Measurements from ENCODE around the gene ADH1C.
"Not testable (repeated sequence)": the region's sequence is repeated elsewhere in the genome, so short reads cannot be mapped to it uniquely, and the experiment has no call there.

ADH1C gene

DNA sequence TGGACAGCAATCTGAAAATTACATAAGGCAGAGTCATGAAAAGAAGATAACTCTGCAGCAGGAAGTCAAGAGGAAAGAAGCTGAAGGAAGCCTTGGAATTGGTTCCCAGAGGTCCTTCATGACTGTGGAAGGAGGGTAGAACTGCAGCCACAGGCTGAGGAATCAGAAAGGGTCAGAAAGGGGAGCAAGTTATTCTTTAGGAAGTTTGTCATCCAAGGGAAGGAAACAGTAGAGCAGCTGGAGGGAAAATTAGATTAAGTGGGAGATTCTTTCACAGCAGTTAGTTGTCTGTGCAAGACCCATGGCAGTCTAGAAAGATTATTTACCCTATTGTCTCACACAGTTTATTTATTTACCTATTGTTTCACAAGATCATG lies 9.3 kb upstream of the ADH1C start:
- H3K4me3 ChIP-seq (ENCODE audit: low read depth, low read length) = no peak overlapping the region
- TF ChIP-seq, protein P1, sequence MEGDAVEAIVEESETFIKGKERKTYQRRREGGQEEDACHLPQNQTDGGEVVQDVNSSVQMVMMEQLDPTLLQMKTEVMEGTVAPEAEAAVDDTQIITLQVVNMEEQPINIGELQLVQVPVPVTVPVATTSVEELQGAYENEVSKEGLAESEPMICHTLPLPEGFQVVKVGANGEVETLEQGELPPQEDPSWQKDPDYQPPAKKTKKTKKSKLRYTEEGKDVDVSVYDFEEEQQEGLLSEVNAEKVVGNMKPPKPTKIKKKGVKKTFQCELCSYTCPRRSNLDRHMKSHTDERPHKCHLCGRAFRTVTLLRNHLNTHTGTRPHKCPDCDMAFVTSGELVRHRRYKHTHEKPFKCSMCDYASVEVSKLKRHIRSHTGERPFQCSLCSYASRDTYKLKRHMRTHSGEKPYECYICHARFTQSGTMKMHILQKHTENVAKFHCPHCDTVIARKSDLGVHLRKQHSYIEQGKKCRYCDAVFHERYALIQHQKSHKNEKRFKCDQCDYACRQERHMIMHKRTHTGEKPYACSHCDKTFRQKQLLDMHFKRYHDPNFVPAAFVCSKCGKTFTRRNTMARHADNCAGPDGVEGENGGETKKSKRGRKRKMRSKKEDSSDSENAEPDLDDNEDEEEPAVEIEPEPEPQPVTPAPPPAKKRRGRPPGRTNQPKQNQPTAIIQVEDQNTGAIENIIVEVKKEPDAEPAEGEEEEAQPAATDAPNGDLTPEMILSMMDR (IDR thresholded peaks at IDR 0.05; ENCODE audit: insufficient read depth, low read length, missing control alignments) = no peak
- no peak for DNase-seq (ENCODE audit: low read depth, low spot score)
- POLR2A ChIA-PET = interaction anchor here (0.6 kb wide), 1 partner anchor 15 kb away, joined by 3 read pairs; no protein-coding TSS in a partner anchor
- CTCF ChIA-PET = interaction anchor here (2.1 kb wide), 1 partner anchor 15 kb away, joined by 5 read pairs; no protein-coding TSS in a partner anchor

DNA sequence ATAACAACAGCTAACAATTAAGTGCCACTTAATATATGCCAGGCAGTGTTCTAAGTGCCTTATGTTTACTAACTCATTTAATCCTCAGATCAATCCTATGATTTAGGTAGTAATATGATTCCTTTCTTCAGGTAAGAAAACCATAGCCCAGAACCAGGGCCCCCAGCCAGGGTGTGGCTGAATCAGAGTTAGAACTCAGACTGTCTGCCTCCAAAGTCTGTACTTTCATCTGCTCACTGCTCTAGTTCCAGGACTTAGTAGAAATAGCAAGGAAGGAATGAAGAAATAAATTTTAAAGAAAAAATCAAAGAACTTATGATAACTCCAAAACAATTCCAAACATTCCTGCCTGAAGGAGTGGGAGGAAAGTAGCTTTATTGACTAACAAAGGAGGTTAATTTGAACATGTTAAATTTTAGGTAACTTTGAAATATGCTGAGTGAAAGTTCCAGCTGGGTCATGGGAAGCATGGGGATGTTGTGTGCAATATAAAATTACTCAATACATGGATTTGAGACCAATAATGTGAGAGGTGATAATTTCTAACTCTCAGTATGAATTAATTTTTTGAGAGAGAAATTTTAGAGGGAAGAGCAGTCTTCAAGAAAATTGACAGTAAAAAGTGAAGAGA lies 8.8 kb upstream of the ADH1C start:
- ChIA-PET CTCF (no interaction called here), POLR2A (interaction anchor here (0.6 kb wide), 1 partner anchor 16 kb away, joined by 3 read pairs; no protein-coding TSS in a partner anchor)
- TF ChIP-seq, protein P1 (IDR thresholded peaks at IDR 0.05; ENCODE audit: insufficient read depth, low read length, missing control alignments) = no peak
- DNase-seq (ENCODE audit: low read depth, low spot score) = no peak
- no peak overlapping the region for H3K4me3 ChIP-seq (ENCODE audit: low read depth, low read length)

DNA sequence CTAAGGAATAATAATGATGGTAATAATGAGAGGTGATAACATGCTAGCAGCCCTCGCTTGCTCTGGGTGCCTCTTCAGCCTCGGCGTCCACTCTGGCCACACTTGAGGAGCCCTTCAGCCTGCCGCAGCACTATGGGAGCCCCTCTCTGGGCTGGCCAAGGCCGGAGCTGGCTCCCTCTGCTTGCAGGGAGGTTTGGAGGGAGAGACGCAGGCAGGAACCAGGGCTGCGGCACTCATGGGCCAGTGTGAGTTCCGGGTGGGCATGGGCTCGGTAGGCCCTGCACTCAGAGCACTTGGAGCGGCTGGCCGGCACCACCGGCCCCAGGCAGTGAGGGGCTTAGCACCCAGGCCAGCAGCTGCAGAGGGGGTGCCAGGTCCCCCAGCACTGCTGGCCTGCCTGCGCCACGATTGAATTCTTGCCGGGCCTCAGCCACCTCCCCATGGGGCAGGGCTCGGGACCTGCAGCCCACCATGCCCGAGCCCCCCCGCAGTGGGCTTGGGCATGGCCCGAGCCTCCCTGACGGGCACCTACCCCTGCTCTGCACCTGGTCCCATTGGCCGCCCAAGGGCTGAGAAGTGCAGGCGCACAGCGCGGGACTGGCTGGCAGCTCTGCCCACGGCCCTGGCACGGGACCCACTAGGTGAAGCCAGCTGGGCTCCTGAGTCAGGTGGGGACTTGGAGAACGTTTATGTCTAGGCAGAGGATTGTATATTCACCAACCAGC lies 7.1 kb upstream of the ADH1C start:
- H3K4me3 ChIP-seq (ENCODE audit: low read depth, low read length) = no peak overlapping the region
- POLR2A ChIA-PET = no interaction called here
- CTCF ChIA-PET = no interaction called here
- TF ChIP-seq, protein P1 (IDR thresholded peaks at IDR 0.05; ENCODE audit: insufficient read depth, low read length, missing control alignments) = no peak
- no peak for DNase-seq (ENCODE audit: low read depth, low spot score)

DNA sequence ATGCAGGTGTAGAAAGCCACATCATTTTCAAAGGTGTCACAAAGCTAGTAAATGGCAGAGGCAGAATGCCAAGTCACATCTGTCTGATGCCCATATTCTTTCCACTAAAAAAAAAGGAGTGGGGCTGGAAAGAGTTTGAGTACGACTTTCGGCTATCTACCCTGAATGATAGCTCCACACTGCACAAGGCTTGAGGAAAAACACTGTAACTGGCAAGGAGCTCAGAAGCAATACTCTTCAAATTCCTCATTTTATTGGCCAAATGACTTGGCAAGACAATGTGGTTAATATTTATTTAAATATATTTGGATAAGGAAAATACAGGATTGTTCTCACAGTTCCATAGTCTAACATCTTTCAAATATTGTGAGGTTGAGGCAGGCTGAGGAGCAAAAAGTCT lies 5.4 kb upstream of the ADH1C start:
- H3K4me3 ChIP-seq (ENCODE audit: low read depth, low read length) = no peak overlapping the region
- CTCF ChIA-PET = interaction anchor here (1.1 kb wide), 1 partner anchor 19 kb away, joined by 4 read pairs; no protein-coding TSS in a partner anchor
- no peak for DNase-seq (ENCODE audit: low read depth, low spot score)
- TF ChIP-seq, protein P1 (IDR thresholded peaks at IDR 0.05; ENCODE audit: insufficient read depth, low read length, missing control alignments) = no peak
- POLR2A ChIA-PET = no interaction called here

DNA sequence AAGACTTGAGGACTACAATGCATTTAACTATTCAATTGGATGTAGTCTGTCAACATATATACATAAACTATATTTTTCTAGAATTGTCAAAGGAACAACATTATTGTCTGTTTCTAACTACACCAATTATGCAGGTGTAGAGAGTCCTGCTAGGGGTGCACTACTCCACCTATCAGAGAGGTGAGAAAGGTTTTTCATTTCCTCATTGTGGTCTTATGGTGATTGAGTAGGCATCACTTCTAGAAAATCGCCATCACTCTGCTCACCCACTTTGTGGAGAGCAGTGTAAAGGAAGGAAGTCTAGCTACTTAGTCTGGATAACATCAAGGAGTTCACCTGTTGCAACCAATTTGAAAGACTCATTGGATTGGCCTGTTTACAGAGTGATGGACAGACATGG lies 4.4 kb upstream of the ADH1C start:
- POLR2A ChIA-PET = no interaction called here
- H3K4me3 ChIP-seq (ENCODE audit: low read depth, low read length) = no peak overlapping the region
- CTCF ChIA-PET = interaction anchor here (1.1 kb wide), 1 partner anchor 20 kb away, joined by 4 read pairs; no protein-coding TSS in a partner anchor
- TF ChIP-seq, protein P1 (IDR thresholded peaks at IDR 0.05; ENCODE audit: insufficient read depth, low read length, missing control alignments) = no peak
- no peak for DNase-seq (ENCODE audit: low read depth, low spot score)

DNA sequence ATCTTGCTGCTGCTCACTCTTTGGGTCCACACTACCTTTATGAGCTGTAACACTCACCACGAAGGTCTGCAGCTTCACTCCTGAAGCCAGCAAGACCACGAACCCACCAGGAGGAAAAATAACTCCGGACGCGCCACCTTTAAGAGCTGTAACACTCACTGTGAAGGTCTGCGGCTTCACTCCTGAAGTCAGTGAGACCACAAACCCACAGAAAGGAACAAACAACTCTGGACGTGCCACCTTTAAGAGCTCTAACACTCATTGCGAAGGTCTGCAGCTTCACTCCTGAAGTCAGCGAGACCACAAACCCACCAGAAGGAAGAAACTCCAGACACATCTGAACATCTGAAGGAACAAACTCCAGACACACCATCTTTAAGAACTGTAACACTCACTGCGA lies 3.6 kb upstream of the ADH1C start:
- DNase-seq (ENCODE audit: low read depth, low spot score); CTCF ChIA-PET; POLR2A ChIA-PET; H3K4me3 ChIP-seq (ENCODE audit: low read depth, low read length): not testable (repeated sequence)

Measured in AG04449 (cell line).